Vagina (tissue), 2 donors: ENCODE data around the gene RGS17. TPM values are rescaled to one million over a fixed set of nuclear protein-coding genes. Genes with fewer than 3 reads are reported as not detected.

Experiments
- DNase-seq, 2 donors: peaks; one replicate each; pipeline ENCODE4 v3.0.0-alpha.2; 2017; ENCODE audit errors: extremely low spot score in 2 of 2
- H3K27ac ChIP-seq: fragments of 200-600 bp; sonication (generic); one replicate; pipeline ENCODE4 v1.5.1; 2019
- H3K27me3 ChIP-seq: fragments of 200-600 bp; sonication (generic); one replicate; pipeline ENCODE4 v1.5.1; 2019
- H3K36me3 ChIP-seq, 2 donors: fragments of 200-600 bp; sonication (generic); one replicate each; pipeline ENCODE4 v1.5.1; 2017 to 2019
- H3K4me1 ChIP-seq: fragments of 200-600 bp; sonication (generic); one replicate; pipeline ENCODE4 v1.5.1; 2019
- H3K4me3 ChIP-seq, 2 donors: fragments of 200-600 bp; sonication (generic); 1 replicate in 1 of 2; 2 replicates in 1 of 2; pipeline ENCODE4 v1.5.1; 2016 to 2019
- H3K9me3 ChIP-seq: fragments of 200-600 bp; sonication (generic); one replicate; pipeline ENCODE4 v1.5.1; 2019
- POLR2A ChIP-seq, 2 donors: fragments of 450-650 bp; IDR thresholded peaks; one replicate each; pipeline ENCODE4 v1.6.1; 2017; ENCODE audit warnings: antibody characterized with exemption in 2 of 2, mild to moderate bottlenecking in 2 of 2, moderate library complexity in 2 of 2
- POLR2AphosphoS5 ChIP-seq, 2 donors: sonication (generic); formaldehyde crosslinking; IDR thresholded peaks; one replicate each; pipeline ENCODE4 v1.9.0; 2017; ENCODE audit warnings: antibody characterized with exemption in 2 of 2, mild to moderate bottlenecking in 2 of 2, low read depth in 1 of 2; ENCODE audit not compliant: insufficient read depth in 1 of 2
- intact Hi-C: fragments of 100-400 bp; cut with DNase I; formaldehyde crosslinking; loops from one replicate; pipeline ENCODE4 v1.15.1; 2023
- small RNA-seq: library from RNA; depleted of rRNA; stranded (forward); fragments of <200 nt; gene quantifications from one replicate; pipeline ENCODE3, GENCODE V24; 2016
- total RNA-seq: library from RNA; depleted of rRNA; stranded (reverse); fragments of >200 nt; gene quantifications from one replicate; pipeline ENCODE4 v1.2.3, GENCODE V29; 2016
- TF ChIP-seq, protein P1 (sequence below), 3 experiments: fragments of 450-650 bp in 2 of 3; fragments of 200-600 bp in 1 of 3; sonication (generic) in 1 of 3; IDR thresholded peaks; one replicate each; pipeline ENCODE4 v1.5.1; 2017 to 2019; ENCODE audit warnings: antibody characterized with exemption in 3 of 3, mild to moderate bottlenecking in 2 of 3, moderate library complexity in 2 of 3

The RGS17 gene
- total RNA-seq, 1 donor from 2014 or later = 0.25 TPM

DNA sequence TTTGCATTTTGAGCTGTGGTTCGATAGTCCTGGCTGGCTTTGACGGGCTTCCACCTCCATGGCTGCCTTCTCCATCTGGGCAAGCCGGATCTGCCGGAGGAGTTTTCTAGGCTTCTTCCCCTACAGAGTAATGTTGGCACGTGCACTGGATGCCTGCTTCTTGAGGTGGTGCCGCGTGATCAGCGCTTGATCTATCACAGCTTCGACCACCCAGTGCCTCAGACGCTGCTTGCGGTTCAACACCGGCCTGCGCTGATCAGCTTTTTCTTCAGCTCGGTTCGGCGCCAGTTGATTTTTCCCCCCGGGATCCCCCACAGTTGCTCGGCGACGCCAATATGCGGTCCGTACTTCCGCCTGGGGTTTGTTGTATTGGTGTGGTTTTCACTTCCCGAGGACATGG is 171.7 kb downstream of the RGS17 start:
- Histone ChIP-seq H3K36me3 (no peaks in the 10 kb centered on the region), H3K9me3 (no peaks in the 10 kb centered on the region), H3K27me3 (no peaks in the 10 kb centered on the region), H3K4me1 (no peaks in the 10 kb centered on the region), H3K27ac (no peak overlapping the region), H3K4me3 (no peak overlapping the region)
- intact Hi-C loops = no loop called here
- TF ChIP-seq, protein P1, sequence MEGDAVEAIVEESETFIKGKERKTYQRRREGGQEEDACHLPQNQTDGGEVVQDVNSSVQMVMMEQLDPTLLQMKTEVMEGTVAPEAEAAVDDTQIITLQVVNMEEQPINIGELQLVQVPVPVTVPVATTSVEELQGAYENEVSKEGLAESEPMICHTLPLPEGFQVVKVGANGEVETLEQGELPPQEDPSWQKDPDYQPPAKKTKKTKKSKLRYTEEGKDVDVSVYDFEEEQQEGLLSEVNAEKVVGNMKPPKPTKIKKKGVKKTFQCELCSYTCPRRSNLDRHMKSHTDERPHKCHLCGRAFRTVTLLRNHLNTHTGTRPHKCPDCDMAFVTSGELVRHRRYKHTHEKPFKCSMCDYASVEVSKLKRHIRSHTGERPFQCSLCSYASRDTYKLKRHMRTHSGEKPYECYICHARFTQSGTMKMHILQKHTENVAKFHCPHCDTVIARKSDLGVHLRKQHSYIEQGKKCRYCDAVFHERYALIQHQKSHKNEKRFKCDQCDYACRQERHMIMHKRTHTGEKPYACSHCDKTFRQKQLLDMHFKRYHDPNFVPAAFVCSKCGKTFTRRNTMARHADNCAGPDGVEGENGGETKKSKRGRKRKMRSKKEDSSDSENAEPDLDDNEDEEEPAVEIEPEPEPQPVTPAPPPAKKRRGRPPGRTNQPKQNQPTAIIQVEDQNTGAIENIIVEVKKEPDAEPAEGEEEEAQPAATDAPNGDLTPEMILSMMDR (IDR thresholded peaks at IDR 0.05) = no peak
- TF ChIP-seq POLR2AphosphoS5 (IDR thresholded peaks at IDR 0.05; ENCODE audit: insufficient read depth in 1 of 2, low read depth in 1 of 2) (no peak), POLR2A (IDR thresholded peaks at IDR 0.05) (no peak)
- DNase-seq = no peak

DNA sequence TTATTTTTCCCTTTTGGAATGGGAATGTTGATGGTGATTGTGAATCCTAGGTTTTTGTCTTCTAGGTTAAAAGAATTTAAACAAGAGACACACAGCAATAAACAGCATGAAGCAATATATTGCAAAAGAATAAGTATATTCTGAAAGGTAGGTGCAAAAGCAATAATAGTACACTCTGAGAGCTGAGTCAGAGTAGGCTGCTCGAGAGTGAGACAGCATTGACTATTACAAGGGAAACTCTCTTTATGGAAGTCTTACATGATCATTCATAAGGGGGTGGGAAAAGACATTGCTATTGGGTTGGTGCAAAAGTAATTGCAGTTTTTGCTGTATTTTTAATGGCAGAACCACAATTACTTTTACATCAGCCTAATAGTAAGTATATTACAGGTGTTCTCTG is 173.3 kb downstream of the RGS17 start:
- Histone ChIP-seq H3K4me3 (no peak overlapping the region), H3K27me3 (no peaks in the 10 kb centered on the region), H3K36me3 (no peaks in the 10 kb centered on the region), H3K4me1 (no peaks in the 10 kb centered on the region), H3K9me3 (no peaks in the 10 kb centered on the region), H3K27ac (no peak overlapping the region)
- intact Hi-C loops = no loop called here
- DNase-seq = no peak
- no peak for TF ChIP-seq POLR2A (IDR thresholded peaks at IDR 0.05)
- TF ChIP-seq POLR2AphosphoS5 (IDR thresholded peaks at IDR 0.05; ENCODE audit: insufficient read depth in 1 of 2, low read depth in 1 of 2) = no peak
- TF ChIP-seq, protein P1 (IDR thresholded peaks at IDR 0.05) = no peak

Small RNA genes within 50 kb of the gene (small RNA-seq; reads per million reads assigned to genes)
- not detected for gene AL080276.1
- gene RNA5SP224 = not detected

Other genes with a start within 250 kb of the RGS17 start
- 4.2 TPM for gene FBXO5, start 148.2 kb downstream of the RGS17 start, total RNA-seq
- 8.1 TPM for gene MTRF1L, start 128.6 kb downstream of the RGS17 start, total RNA-seq